WI38 (cell line): ENCODE measurements around the gene AURKAIP1.

ENCODE experiments used
- H3K4me3 ChIP-seq: 2 replicates; pipeline ENCODE4 v1.5.1; 2011; ENCODE audit warnings: low read depth, mild to moderate bottlenecking, control low read depth, low read length
- CTCF ChIP-seq: IDR thresholded peaks from 2 replicates; pipeline ENCODE4 v1.5.1; 2012; ENCODE audit warnings: low read depth, mild to moderate bottlenecking, control low read depth, low read length

The AURKAIP1 gene

DNA sequence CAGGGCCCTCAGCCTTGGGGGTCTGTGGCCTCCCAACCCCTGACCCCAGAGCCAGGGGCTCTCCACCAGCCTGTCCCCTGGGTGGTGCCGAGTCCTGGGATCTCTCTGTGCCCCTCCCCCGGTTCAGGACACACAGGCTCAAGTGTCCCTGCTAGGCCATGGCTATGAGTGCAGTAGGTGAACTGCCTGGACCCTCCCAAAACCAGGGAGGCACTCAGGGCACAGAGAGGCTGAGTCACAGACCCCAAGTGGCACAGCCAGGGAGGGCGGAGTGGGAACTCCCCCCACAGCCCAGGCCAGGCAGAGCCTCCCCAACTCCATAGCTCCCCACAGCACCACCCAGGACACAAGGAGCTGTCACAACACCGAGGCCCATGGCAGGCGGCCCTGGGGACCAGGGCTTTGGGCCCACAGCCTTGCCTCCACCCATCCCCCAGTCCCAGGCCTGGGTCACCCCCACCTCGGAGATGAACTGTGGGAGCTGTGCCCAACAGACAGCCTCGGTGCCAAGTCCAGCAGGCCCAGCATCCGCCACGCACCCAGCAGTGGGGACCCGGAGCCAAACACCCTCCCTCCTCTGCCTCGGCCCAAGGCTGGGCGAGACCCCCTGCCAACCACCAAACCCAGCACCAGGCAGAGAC is 29.0 kb downstream of the AURKAIP1 start:
- no peak overlapping the region for H3K4me3 ChIP-seq
- TF ChIP-seq CTCF: no peak

DNA sequence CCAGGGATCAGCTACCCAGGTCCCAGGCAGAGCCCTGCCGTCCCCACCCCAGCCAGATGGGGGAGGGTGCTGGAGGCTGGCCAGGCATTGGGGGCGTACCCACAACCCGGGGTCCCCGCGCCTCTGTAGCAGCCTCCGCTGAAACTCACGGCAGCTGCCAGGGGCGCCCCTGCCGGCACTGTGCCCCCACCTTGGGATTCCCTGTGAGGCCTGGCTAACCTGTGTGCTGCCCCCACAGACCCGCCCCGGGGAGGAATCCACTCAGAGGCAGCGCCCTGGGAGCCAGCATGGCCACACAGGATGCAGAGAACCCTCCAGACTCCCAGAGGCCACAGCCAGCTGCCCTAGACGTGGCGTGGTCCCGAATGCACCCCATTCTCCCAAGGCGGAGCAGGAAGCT is 29.6 kb downstream of the AURKAIP1 start:
- no peak for TF ChIP-seq CTCF
- no peak overlapping the region for H3K4me3 ChIP-seq

DNA sequence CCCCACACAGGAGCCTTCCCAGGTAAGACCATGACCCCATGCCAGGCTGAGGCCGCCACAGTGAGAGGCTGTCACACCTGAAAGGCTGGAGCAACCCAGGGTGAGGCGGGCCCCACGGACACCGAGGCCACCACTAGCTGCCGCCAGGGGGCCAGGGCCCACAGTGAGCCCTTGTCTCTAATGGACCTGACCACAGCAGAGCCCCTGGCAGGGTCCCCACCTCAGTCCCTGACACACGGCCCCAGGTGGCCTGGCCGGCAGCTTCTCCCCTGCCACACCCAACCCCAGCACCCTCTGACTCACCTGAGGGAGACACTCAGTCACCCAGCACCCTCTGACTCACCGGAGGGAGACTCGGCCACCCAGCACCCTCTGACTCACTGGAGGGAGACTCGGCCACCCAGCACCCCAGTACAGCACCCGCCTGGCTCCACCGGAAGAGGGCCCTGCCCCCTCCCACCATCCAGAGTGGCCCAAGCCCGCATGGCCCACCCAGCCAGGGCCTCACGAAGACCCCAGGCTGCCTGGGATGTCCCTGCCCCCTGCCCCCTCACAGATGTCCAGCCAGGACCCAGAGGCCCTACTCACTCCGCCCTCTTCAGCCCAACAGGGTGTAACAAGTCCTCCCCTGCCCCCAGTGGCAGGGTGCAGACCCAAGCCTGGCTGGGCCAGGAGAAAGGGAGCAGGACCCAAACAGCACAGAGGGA is 30.2 kb downstream of the AURKAIP1 start:
- peak; percentile 76 for TF ChIP-seq CTCF
- H3K4me3 ChIP-seq: no peak overlapping the region

DNA sequence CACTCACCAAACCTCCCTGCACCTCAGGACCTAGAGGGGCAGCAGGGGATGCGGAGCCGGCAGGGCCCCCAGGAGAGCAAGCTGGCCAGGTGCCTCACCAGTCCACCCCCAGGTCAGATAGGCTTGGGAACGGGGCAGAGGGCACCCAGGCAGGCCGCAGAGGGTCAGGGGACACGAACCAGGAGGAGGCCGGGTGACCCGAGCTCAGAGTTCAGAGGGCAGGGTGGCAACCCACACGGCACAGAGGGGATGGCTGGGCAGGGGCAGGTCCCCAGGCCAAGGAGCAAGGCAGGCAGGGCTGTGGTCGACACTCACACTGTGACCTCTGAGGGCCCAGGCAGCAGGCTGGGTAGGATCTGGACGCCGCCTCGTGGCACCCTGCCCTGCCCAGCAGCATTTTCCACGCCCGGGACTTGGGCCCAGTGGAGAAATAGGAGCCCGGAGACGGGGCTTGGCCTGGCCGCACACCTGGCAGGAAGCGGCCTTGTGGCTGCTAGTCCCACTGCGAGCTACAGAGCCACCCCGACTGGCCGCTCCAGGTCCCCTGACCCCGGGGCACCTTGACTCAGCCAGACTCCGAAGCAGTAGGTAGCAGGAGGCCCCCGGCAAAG is 31.1 kb downstream of the AURKAIP1 start:
- H3K4me3 ChIP-seq: no peak overlapping the region
- TF ChIP-seq CTCF: no peak

DNA sequence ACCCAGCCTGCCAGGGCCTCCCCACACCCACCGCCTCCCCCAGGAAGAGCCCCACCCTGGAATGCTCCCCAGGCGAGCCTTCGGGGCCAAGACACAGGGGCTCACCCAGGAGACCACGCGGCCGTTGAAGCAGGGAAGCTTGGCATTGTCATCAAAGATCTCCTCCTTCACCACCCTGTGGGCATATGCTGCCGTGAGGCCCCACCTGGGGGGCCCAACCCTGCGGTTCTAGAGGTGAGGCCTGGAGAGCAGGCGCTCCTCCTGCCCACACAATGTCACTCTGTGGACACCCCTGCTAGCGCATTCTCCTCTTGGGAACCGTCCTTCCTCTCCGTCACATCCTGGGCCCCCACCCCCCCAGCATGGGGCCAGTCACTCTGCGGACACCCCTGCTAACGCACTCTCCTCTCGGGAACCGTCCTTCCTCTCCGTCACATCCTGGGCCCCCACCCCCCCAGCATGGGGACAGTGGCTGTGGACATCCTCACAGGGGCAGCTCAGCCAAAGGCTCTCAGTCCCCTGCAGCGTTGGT is 32.4 kb downstream of the AURKAIP1 start:
- no peak for TF ChIP-seq CTCF
- H3K4me3 ChIP-seq: no peak overlapping the region

GRCh38 chr1:1342061-1342562 is 32.9 kb downstream of the AURKAIP1 start:
- TF ChIP-seq CTCF: no peak
- H3K4me3 ChIP-seq: no peak overlapping the region

GRCh38 chr1:1341549-1342021 is 33.4 kb downstream of the AURKAIP1 start:
- no peak for TF ChIP-seq CTCF
- H3K4me3 ChIP-seq: no peak overlapping the region
